ENCODE measurements around the gene ARL13A. TPM values are rescaled to one million over a fixed set of nuclear protein-coding genes. Genes with fewer than 3 reads are reported as not detected.

ARL13A gene
- polyA plus RNA-seq (2011; rRNA removed) (not detected in 2 replicates), polyA minus RNA-seq (2011; rRNA and poly(A)+ RNA removed) (not detected in 2 replicates)

DNA sequence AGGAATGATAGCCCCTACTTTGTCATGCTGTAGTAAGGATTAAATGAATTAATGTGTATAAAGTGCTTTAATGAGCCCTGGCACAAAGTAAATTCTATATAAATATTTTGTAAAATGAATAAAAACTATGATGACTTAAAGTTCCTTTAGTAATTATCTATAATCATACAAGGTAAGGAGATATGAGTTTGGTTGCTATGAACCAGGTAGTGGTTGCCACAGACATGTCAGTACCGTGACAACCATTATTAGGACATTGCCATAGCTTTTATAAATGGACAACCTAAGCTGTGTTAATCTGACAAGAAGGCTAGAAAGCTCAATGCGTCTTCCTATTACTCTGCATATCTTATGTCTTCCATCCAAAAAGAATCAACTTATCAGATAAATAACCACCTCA lies at the start of gene ARL13A:
TSS of gene ARL13A (plus strand) at position 301 of the 400 bp plus-strand sequence. CDS start 3,982 bp downstream, outside the sequence.
- H3K4me3 ChIP-seq (ENCODE audit: low read depth, low read length), result no peak within 1 kb of the TSS
- CTCF ChIA-PET, result no interaction called here

DNA sequence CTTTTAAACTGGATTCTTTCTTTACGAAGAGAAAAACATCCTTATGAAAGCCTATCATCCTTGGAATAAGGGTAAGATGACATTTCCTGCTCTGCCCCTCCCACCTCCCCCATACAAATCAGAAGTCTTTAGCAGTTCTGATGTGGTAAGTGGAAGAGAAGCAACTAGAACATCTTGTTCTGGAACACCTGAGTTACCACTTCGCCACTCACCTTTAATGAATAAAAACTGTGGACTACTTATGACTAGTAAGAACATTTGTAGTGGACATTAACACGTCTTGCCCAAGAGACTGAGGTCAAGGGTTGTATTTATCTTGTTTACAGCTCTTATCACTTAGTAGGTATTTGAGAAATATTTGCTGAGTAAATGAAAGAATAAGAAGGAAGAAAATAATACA lies 45.1 kb upstream of the ARL13A start:
- CTCF ChIA-PET, result no interaction called here
- Histone ChIP-seq H3K36me3 (ENCODE audit: control insufficient read depth, insufficient read depth, low read length) (no peaks in the 10 kb centered on the region), H3K4me3 (ENCODE audit: low read depth, low read length) (no peak overlapping the region), H3K27me3 (ENCODE audit: control insufficient read depth, insufficient read depth, low read length) (no peaks in the 10 kb centered on the region)
- POLR2A ChIA-PET, result no interaction called here
- TF ChIP-seq, protein P1, sequence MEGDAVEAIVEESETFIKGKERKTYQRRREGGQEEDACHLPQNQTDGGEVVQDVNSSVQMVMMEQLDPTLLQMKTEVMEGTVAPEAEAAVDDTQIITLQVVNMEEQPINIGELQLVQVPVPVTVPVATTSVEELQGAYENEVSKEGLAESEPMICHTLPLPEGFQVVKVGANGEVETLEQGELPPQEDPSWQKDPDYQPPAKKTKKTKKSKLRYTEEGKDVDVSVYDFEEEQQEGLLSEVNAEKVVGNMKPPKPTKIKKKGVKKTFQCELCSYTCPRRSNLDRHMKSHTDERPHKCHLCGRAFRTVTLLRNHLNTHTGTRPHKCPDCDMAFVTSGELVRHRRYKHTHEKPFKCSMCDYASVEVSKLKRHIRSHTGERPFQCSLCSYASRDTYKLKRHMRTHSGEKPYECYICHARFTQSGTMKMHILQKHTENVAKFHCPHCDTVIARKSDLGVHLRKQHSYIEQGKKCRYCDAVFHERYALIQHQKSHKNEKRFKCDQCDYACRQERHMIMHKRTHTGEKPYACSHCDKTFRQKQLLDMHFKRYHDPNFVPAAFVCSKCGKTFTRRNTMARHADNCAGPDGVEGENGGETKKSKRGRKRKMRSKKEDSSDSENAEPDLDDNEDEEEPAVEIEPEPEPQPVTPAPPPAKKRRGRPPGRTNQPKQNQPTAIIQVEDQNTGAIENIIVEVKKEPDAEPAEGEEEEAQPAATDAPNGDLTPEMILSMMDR (IDR thresholded peaks at IDR 0.05; ENCODE audit: insufficient read depth, low read depth, low read length), result no peak
- DNase-seq (ENCODE audit: low read depth), result no peak

More for the DNA sequence above, at the start of gene ARL13A:
- POLR2A ChIA-PET, result no interaction called here
- TF ChIP-seq, protein P1 (IDR thresholded peaks at IDR 0.05; ENCODE audit: insufficient read depth, low read depth, low read length), result no peak
- Histone ChIP-seq H3K27me3 (ENCODE audit: control insufficient read depth, insufficient read depth, low read length) (no peaks in the 10 kb centered on the region), H3K36me3 (ENCODE audit: control insufficient read depth, insufficient read depth, low read length) (no peaks in the 10 kb centered on the region)
- no peak for DNase-seq (ENCODE audit: low read depth)

DNA sequence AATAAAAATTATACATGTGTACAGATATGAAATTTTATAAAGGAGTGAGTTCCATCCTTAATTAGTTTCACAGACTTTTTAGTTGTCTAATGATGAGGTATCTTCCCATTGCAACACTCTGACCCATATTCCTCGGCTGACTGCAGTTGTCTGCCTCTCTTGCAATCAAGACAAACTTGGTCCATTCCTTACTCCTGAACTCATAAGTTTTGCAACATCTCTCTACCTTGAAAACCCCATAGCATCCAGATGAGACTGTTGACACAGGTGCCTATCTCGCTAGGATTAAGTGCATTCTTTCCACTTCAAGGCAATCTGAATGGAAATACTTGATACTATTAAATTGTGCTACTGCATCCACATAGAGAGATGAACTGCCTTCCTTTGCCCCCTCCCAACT lies 43.1 kb upstream of the ARL13A start:
- H3K36me3 ChIP-seq (ENCODE audit: control insufficient read depth, insufficient read depth, low read length), result no peaks in the 10 kb centered on the region
- ChIA-PET POLR2A (no interaction called here), CTCF (no interaction called here)
- DNase-seq (ENCODE audit: low read depth), result no peak
- no peaks in the 10 kb centered on the region for H3K27me3 ChIP-seq (ENCODE audit: control insufficient read depth, insufficient read depth, low read length)
- TF ChIP-seq, protein P1 (IDR thresholded peaks at IDR 0.05; ENCODE audit: insufficient read depth, low read depth, low read length), result no peak
- H3K4me3 ChIP-seq (ENCODE audit: low read depth, low read length), result no peak overlapping the region

DNA sequence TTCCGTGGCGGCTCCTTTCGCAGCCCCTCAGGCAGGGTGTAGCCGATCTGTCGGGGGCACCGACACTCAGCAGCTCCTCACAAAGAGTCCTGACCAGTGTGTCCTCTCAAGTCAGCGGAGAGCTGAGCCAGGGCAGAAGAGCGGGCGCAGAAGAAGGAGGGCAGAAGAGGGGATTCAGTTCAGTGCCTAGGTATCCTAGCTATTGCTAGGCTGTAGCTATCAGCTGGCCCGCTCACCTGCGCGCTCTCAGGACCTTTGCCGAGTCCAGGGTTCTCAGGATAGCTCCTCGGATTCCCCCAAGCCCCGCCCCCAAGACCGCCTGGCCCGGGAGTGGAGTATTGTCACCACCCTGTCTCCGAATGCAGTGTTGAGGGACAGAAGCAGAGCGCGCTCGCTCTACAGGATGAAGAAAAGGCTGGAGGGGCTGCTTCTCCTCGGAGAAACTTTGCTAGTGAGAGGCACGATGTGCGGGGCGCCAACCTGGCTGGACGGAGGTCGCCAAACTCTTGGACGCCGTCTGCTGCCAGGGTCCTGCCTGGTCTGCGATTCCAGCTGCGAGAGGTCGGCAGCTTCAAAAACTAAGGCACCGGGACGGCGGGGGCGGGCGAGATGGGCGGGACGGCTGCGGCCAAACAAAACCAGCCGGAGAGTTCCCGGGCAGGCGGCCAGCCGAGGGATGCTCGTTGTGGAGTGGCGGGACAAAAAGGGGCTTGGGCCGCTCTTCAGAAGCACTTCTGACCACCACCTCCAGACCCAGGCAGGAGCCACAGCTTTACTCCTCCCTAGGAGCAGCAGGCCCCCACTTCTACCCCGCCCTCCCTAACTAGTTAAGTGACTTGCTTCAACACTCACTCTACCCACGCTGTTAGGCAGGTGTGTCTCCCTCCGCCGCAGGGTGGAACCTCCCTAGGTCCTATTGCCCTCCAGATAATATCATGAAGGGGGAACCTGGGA lies 40.6 kb upstream of the ARL13A start, which contains the start of gene XKRX:
TSS of gene XKRX (minus strand) at position 258 of the 954 bp plus-strand sequence. CDS start 613 bp downstream, outside the sequence.
- Histone ChIP-seq H3K4me3 (ENCODE audit: low read depth, low read length) (peak within 1 kb of the TSS; percentile 42), H3K36me3 (ENCODE audit: control insufficient read depth, insufficient read depth, low read length) (no peaks in the 10 kb centered on the region), H3K27me3 (ENCODE audit: control insufficient read depth, insufficient read depth, low read length) (no peaks in the 10 kb centered on the region)
- DNase-seq (ENCODE audit: low read depth), result no peak
- TF ChIP-seq, protein P1 (IDR thresholded peaks at IDR 0.05; ENCODE audit: insufficient read depth, low read depth, low read length), result no peak
- ChIA-PET POLR2A (no interaction called here), CTCF (no interaction called here)

DNA sequence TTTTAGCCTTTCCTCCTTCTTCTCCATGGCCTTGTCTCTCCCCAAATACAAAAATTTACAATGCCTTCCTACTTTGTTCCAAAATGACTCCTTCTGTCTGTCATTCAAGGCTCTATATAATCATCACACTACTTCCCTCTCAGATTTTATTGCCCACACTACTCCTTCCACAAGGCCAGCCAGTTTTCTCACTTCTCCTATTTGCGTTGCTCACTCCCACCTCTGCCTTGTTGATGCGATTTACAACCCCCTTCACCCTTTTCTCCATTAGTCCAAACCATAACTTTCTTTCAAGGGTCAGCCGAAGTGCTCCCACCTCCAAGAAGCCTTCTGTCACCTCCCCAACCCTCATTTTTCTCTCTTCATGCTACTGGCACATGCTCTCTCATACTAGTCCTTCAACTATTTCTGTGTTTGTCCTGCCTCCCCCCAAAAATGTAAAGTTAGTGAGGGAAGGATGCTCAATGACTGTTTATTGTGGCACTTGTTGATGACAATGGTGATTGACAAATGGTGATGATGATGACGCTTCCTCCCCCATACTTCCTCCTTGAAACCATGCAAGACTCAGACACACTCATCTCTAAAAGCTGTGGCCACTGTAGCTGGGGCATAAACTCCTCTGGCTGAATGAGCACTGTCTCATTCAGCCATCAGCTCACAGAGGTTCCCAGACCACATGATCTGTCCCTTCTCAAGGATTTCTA lies 38.1 kb upstream of the ARL13A start:
- TF ChIP-seq, protein P1 (IDR thresholded peaks at IDR 0.05; ENCODE audit: insufficient read depth, low read depth, low read length), result no peak
- Histone ChIP-seq H3K27me3 (ENCODE audit: control insufficient read depth, insufficient read depth, low read length) (no peaks in the 10 kb centered on the region), H3K36me3 (ENCODE audit: control insufficient read depth, insufficient read depth, low read length) (no peaks in the 10 kb centered on the region), H3K4me3 (ENCODE audit: low read depth, low read length) (no peak overlapping the region)
- no peak for DNase-seq (ENCODE audit: low read depth)
- ChIA-PET POLR2A (no interaction called here), CTCF (no interaction called here)
